SIG-M5 (cell line): Measurements from ENCODE around the gene KDM2A.
A peak's percentile ranks its signal among the peaks of the same experiment; 100 is the strongest.
"Not testable (repeated sequence)": the region's sequence is repeated elsewhere in the genome, so short reads cannot be mapped to it uniquely, and the experiment has no call there.

Experiments used
- DNase-seq: peaks from one replicate; lab custom pipeline; 2025; lab: John Stamatoyannopoulos, UW

The KDM2A gene

DNA sequence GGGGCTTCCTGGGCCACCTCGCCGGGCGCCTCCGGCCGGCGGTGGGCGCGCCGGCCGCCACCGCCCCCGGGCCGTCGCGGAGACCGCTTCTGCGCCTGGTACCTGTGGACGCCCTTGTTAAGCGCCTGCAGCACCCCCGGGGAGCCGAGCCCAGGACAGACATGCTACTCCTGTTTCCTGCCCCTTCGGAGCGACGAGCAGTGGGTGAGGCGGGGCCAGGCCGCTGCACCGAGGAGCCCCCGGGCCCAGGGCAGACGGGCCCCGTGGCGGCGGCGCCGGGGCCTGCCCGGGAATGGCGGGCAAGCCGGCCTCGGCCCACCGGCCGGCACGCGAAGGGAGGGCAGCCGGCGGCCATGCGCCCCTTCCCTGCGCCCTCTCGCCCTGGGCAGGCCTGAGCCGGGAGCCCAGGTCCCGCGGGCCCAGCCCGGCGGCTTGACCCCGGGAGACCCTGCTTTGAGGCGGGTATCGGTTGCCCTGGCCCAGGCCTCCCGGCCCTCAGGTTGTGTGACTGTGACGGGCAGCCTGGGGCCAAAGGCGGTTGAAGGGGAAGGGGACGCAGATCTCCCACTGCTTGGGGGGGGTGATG is 789 bp upstream of the KDM2A start:
- DNase-seq = no peak

DNA sequence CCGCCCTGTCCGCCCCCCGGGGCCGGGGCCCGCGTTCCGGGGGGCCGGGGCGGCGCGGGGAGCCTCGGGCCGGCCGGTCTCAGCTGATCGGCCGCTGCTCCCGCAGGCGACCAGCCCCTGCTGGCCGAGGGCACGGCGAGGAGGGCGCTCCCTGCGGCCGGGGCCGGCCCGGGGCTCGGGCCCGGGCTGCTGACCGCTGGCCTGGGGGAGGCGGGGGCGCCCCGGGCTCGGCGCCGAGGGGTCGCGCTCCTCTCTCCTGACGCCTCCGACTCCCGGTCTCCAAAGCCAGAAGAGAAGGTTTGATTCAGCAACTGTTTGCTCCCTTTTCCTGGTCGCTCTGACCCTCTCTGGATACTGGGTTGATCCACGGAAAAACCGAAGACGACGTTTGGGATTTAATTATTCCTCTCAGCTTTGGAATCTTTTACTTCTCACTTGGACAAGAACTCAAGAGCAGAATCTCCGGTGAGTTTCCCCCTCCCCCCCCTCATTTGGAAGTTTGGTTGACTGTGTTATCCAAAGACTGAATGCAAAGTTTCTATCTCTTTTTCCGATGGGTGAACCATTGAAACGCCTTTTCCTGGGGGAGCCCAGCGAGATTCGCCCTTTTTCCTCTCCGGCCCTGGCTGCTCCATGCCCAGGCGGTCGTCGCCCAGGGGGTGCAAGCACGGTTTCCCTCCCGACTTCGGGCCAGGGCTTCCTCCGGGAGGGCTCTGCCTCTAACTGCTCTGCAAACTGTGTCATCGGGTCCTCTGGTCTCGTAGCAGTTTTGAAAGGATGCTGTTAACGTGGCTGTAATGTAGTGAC is 725 bp downstream of the KDM2A start:
- DNase-seq = no peak

DNA sequence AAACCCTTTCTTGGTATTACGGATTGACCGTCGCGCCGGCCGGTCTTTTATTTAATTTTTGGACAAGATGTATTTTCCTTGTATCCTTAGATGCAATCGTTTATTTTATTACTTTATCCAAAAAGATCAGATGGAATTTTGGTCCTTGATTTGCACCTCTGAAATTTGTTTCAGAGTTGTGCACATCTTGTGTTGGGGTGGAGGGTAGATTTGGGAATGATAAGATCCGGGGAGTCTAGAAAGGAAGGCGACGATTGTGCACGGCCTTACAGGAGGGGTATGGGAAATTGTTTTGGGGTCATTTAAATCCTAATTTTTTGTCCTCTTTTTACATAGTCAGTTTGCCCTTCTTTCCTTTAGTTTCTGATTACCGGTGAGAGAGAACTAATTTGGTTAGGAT is 1.4 kb downstream of the KDM2A start:
- no peak for DNase-seq

DNA sequence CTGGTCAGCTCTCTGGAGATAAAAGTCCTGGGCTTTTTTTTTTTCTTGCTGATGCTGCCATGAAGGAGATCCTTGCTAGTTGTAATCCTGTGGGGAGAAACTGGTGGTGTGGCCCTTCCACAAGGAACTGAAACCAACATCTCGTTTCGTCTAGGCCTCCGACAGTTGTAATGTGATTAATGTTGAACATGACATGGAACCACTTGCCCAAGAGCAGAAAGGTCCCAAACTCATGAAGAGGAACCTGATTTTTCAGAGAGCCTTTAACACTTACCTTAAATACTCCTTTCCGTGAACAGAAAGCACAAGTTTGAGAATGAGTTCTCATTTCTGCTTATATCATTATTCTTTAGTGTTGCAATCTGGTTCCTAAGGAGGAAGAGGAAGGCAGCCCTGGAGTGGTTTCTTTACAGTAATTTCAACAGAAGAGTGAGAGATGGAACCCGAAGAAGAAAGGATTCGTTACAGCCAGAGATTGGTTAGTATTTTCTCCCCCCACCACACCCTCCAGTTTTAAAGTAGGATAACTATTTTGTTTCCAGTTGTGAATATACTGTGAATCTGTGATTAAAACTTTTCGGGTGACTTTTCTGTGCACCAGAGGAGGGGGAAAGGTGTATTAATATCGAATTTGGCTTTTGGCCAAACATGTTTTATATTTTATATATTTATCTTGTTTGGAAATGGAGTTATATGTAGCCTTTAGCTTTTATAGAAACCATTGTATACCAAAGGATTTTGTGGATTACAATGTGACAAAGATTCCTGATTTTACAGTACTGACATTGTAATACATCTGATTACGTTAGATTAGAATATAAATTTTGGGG is 2.0 kb downstream of the KDM2A start:
- DNase-seq = peak; percentile 94

DNA sequence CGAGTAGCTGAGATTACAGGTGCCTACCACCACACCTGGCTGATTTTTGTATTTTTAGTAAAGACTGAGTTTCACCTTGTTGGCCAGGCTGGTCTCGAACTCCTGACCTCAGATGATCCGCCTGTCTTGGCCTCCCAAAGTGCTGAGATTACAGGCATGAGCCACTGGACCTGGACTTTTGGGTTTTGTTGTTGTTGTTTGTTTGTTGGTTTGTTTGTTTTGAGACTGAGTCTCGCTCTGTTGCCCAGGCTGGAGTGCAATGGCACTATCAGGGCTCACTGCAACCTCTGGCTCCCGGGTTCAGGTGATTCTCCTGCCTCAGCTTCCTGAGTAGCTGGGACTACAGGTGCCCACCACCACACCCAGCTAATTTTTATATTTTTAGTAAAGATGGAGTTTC is 4.7 kb downstream of the KDM2A start:
- DNase-seq = not testable (repeated sequence)

DNA sequence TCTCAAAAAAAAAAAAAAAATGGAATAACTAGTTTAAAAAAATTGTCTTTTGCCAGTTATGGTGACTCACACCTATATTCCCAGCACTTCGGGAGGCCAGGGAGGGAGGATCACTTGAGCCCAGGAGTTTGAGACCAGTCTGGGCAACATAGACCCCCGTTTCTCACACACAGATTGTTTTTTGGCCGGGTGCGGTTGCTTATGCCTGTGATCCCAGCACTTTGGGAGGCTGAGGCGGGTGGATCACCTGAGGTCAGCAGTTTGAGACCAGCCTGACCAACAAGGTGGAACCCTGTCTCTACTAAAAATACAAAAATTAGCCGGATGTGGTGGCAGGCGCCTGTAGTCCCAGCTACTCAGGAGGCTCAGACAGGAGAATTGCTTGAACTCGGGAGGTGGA is 7.2 kb downstream of the KDM2A start:
- not testable (repeated sequence) for DNase-seq

DNA sequence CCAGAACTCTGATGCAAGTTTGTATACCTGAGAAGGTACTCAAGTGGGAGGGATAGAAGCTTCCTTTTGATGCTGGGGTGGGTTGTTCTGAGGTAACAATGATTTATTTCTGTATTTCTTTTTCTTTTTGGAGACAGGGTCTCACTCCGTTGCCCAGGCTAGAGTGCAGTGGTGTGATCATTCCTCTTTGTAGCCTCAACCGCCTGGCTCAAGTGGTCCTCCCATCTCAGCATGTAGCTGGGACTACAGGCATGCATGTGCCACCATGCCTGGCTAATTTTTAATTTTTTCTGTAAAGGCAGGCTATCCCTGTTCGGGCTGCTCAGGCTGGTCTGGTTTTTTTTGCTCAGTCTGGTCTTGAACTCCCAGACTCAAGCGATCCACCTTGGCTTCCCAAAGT is 7.9 kb downstream of the KDM2A start:
- no peak for DNase-seq

DNA sequence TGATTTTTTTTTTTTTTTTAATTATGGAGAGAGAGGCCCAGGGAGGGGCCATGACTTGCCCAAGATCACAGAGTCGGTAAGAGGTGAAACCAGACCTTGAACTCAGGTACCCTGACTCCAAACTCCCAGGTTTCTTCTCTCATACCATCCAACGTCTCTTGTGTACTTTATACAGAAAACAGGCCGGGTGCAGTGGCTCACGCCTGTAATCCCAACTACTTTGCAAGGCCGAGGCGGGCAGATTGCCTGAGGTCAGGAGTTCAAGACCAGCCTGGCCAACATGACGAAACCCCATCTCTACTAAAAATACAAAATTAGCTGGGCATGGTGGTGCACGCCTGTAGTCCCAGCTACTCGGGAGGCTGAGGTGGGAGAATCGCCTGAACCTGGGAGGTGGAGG is 11.8 kb downstream of the KDM2A start:
- DNase-seq = not testable (repeated sequence)

DNA sequence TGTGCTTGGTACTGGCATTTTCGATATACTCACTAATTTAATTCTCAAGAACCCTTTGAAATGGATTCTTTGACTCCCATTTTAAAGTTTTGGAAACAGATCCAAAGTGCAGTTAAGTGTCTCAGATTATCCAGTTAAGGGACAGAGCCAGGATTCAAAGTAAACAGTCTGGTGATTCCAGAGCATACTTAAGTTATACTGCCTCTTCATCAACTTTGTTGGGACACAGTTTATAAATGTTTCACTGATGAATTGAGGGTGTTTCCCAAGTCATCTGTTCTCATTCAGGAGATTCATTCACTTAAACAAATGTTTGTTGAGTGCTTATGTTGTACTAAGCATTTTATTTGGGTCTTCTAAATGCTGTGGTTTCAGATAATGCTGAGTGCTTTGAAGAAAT is 17.1 kb downstream of the KDM2A start:
- DNase-seq = no peak

DNA sequence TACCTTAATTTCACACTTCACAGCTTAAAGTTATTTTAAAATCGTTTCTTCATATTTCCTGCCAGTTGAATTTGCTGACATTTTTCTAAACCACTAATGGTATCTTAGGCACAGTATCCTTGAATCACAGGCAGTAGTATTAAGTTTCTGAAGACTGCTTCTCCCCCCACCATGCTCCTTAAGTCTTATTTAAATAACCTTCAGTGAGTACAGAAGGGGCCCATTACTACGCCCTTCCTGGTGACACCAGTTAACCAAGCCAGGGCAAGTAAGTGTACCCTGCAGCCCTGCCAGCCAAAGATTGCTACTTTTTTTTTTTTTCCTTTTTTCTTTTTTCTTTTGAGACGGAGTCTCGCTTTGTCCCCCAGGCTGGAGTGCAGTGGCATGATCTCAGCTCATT is 19.9 kb downstream of the KDM2A start:
- DNase-seq = no peak

DNA sequence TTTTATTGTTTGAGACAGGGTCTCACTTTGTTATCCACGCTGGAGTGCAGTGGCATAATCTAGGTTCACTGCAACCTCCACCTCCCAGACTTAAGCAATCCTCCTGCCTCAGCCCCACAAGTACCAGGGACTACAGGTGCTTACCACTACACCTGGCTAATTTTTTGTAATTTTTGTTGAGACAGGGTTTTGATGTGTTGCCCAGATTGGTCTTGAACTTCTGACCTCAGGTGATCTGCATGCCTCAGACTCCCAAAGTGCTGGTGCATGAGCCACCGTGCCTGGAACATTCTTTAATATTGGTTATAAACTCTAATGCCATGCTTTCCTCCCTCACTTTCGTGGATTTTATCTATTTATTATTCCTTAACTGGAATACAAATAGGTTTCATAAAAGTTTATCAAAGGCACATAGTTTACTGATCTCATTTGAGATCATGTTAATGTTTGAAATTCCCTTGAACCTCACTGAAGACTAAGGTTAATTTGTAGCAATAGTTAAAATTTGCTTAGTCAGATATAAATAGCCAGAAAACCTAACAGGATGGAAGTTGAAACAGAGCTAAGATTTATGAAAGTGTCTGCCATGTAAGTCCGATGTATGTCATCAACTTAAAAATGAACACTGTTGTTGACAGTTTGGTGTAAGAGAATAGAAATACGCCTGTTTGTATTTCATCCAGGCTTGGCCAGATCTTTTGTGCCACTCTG is 27.6 kb downstream of the KDM2A start:
- DNase-seq = no peak

DNA sequence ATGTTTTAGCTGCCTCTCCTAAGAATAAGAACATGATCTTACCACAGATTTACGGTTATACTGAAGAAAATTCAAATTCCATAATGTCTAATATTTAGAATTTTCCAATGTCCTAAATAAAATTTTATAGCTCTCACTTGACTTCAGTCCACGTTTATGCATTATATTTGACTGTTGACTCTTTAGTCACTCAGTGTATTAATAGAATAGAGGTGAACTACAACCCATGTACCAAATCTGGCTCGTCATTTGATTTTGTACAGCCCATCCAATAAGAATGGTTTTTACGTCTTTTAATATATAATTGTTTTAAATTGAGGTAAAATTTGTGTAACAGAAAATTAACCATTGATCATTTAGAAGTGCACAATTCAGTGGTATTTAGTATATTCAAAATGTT is 34.9 kb downstream of the KDM2A start:
- no peak for DNase-seq

DNA sequence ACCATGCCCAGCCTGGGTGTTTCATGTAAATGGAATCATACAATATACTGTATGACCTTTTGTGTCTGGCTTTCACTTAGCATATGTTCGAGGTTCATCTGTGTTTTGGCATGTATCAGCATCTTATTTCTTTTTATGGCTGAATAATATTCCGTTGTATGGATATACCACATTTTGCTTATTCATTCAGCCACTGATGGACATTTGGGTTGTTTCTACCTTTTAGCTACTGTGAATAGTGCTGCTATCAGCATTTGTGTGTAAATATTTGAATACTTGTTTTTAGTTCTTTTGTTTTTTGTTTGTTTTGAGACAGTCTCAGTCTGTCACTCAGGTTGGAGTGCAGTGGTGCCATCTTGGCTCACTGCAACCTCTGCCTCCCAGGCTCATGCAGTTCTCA is 35.7 kb downstream of the KDM2A start:
- no peak for DNase-seq

DNA sequence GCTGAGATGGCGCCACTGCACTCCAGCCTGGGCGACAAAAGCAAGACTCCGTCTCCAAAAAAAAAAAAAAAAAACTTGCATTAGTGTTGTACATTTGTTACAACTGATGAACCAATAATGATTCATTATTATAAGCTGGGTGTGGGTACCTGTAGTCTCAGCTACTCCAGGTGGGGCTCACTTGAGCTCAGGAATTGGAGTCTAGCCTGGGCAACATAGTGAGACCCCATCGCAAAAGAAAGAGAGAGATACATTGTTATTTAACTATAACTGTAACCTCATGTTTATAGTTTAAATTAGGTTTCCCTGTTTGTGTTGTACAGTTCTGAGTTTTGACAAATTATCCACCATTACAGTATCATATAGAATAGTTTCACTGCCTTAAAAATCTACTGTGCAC is 38.6 kb downstream of the KDM2A start:
- DNase-seq = no peak

DNA sequence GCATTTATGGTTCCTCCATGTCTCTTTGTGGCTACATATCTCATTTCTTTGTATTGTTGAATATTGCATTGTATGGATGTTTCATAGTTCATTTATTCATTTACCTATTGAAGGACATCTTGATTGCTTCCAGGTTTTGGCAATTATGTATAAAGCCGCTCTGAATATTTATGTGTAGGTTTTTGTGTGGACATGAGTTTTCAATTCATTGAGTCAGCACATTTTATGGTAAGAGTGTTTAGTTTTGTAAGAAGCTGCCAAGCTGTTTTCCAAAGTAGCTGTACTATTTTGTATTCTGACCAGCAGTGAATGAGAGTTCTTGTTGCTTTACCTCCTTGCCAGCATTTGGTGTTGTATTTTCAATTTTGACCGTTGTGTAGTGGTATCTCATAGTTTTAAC is 39.2 kb downstream of the KDM2A start:
- DNase-seq = no peak

DNA sequence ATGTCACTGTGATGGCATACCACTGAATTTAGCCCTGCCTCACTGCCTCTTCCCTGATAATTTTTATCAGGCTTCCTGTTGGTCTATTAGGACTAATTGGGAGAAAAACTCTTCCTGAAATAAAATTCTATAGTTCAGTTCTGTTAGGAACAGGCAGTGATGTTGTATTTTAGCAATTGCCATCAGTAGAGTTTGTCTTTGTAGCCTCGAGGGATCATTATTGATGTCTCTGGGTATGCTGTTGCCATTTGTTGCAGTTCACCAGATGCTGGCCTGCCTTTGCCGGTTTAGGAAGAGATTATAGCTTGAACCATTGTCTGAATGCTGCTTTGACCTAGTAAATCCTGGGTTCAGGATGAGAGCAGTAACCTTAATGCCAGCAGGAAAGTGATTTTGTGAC is 41.0 kb downstream of the KDM2A start:
- DNase-seq = no peak

DNA sequence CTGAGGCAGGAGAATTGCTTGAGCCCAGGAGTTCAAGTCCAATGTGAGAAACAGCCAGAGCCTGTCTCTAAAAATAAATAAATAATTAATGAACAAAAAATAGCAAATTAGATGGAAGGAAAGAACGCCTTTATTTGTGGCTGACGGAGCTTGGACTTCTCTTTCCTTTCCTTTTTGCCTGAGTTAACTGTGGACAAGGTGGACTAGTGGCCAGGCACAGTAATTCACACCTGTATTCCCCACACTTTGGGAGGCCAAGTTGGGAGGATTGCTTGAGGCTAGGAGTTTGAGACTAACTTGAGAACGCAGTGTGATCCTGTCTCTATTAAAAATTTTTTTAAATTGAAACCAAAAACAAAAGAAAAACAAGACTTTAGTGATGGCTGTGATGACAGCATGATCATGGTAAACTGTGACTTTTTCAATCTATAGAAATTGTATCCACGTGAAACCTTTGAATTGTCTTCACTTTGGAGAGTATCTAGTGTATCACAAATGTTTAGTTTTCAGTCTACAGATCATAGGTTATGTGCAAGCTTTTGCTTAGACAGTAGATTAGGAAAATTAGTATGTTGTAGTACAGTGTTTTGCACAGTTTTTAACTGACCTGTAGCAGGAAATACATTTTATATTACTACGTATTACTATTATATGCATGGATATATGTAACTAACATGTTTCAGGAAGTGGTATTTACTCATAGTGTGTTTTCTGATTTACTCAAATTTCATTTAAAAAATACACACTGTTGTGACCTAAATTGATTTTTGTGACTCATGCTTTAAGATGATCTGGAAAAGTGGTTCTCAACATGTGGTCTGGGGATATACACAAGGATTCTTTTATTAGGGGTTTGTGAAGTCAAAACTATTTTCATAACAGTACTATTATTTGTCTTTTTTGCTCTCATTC is 42.1 kb downstream of the KDM2A start:
- no peak for DNase-seq

DNA sequence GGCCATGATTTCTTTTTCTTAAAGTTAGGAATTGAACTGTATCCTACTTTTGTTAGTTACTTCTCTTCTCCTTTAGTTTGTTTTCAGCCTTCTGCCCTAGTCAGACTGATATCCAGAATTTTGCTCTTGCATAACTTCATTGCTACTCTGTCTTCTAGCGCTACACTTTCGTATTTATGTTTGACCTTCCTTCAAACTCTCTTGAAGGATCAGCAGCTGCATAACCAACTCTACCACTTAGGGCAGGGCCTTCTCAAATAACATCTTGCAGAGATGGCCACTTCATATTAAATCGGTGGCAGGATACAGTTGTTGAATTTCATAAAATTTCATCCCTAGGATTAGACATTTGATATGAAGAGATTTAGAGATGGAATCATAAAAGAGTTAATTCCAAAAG is 43.9 kb downstream of the KDM2A start:
- no peak for DNase-seq

DNA sequence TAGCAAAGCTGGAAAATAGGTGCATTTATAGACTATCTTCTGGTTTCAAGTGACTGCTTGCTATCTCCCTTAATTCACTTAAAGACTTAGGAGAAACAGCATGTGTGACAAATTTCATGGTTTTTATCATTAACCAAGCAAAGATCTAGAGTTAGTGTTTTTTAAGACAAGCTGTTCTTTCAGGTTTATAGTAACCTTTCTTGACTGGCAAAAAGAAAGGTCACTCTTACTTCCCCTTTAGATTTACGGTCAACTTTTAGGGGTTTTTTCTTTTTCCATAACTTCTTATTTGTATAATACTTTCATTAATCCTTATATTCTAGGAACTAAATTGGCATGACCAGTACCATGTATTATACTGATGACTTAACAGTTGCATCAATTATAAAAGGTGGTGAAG is 46.6 kb downstream of the KDM2A start:
- no peak for DNase-seq

DNA sequence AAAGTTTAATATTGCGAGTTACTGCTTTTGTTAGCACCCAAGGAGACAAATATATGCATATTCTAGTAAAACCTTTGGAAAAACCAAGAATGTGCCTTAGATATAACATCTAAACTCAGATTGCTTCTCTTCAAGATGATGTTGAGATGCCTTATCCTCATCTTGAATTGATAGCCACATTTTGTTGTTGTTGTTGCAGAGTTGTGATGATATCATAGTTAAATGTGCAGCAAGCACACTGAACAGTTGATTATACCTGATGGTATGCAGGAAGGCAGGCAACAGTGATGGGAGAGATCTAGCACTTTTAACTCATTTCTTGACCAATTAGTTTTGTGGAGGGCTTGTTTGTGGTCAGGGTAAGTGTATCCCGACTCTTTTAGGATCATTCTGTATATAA is 48.0 kb downstream of the KDM2A start:
- DNase-seq = no peak

DNA sequence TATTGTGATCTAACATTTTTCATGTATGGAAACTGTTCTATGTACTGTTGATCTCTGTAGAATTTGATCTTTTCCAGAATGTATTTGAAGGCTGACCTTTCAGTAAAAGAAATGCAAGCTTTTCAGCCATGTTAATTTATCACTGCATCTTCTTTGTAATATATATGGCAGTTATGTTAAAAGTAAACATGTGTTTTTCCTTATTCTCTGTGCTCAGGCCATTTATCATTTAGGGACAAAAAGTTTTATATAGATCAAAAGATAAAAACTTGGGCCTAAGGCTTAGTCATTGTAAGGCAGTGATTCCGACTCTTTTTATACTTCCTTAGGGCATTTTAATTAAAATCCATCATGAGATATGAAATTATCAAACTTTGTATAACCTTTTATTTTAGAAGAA is 48.7 kb downstream of the KDM2A start:
- DNase-seq = no peak
